HEK293T (cell line): ENCODE results near the gene KCNRG.

ENCODE experiments used
- CTCF ChIA-PET: fragments of 350-600 bp; formaldehyde crosslinking; extraction: SDS; loops from one replicate; lab custom pipeline; 2021; ENCODE audit warnings: antibody characterized with exemption, inconsistent platforms; lab: Yijun Ruan, JAX
- POLR2A ChIA-PET: fragments of 350-600 bp; formaldehyde crosslinking; extraction: SDS; loops from one replicate; lab custom pipeline; 2020; ENCODE audit warnings: antibody characterized with exemption, inconsistent platforms; lab: Yijun Ruan, JAX
- DNase-seq: peaks from one replicate; pipeline ENCODE4 v3.0.0; 2012; ENCODE audit warnings: mixed read lengths; ENCODE audit errors: extremely low spot score
- ARNT ChIP-seq: fragments of 450-650 bp; IDR thresholded peaks from 2 replicates; pipeline ENCODE4 v1.6.1; 2017; ENCODE audit warnings: mild to moderate bottlenecking
- BHLHE40 ChIP-seq: fragments of 450-650 bp; IDR thresholded peaks from 2 replicates; pipeline ENCODE4 v1.6.1; 2016; ENCODE audit warnings: mild to moderate bottlenecking, moderate library complexity, borderline replicate concordance
- CTBP1 ChIP-seq: fragments of 450-650 bp; IDR thresholded peaks from 2 replicates; pipeline ENCODE4 v1.6.1; 2016; ENCODE audit warnings: borderline replicate concordance
- ELF4 ChIP-seq: fragments of 450-650 bp; IDR thresholded peaks from 2 replicates; pipeline ENCODE4 v1.6.1; 2017; ENCODE audit warnings: antibody characterized with exemption
- FOXA1 ChIP-seq: fragments of 450-650 bp; IDR thresholded peaks from 2 replicates; pipeline ENCODE4 v1.6.1; 2016; ENCODE audit warnings: mild to moderate bottlenecking
- FOXK2 ChIP-seq: fragments of 450-650 bp; IDR thresholded peaks from 2 replicates; pipeline ENCODE4 v1.6.1; 2016; ENCODE audit warnings: mild to moderate bottlenecking
- FOXM1 ChIP-seq: fragments of 450-650 bp; IDR thresholded peaks from 2 replicates; pipeline ENCODE4 v1.6.1; 2017; ENCODE audit warnings: mild to moderate bottlenecking, borderline replicate concordance
- HDGF ChIP-seq: fragments of 450-650 bp; IDR thresholded peaks from 2 replicates; pipeline ENCODE4 v1.6.1; 2017; ENCODE audit warnings: antibody characterized with exemption, borderline replicate concordance
- L3MBTL2 ChIP-seq: fragments of 450-650 bp; conservative IDR thresholded peaks from 2 replicates; pipeline ENCODE4 v1.6.1; 2016; ENCODE audit warnings: mild to moderate bottlenecking
- LEF1 ChIP-seq: fragments of 450-650 bp; IDR thresholded peaks from 2 replicates; pipeline ENCODE4 v1.6.1; 2017; ENCODE audit warnings: mild to moderate bottlenecking, borderline replicate concordance
- NFRKB ChIP-seq: fragments of 450-650 bp; IDR thresholded peaks from 2 replicates; pipeline ENCODE4 v1.6.1; 2016; ENCODE audit warnings: mild to moderate bottlenecking, moderate library complexity
- SP1 ChIP-seq: fragments of 450-650 bp; IDR thresholded peaks from 2 replicates; pipeline ENCODE4 v1.6.1; 2017
- SUZ12 ChIP-seq: fragments of 450-650 bp; IDR thresholded peaks from 2 replicates; pipeline ENCODE4 v1.6.1; 2016; ENCODE audit warnings: mild to moderate bottlenecking
- TARDBP ChIP-seq: fragments of 450-650 bp; IDR thresholded peaks from 2 replicates; pipeline ENCODE4 v1.6.1; 2016
- ZNF384 ChIP-seq: fragments of 450-650 bp; IDR thresholded peaks from 2 replicates; pipeline ENCODE4 v1.6.1; 2016
- TF ChIP-seq, protein P1 (sequence below): fragments of 450-650 bp; IDR thresholded peaks from 2 replicates; pipeline ENCODE4 v1.6.1; 2016

Gene KCNRG

DNA sequence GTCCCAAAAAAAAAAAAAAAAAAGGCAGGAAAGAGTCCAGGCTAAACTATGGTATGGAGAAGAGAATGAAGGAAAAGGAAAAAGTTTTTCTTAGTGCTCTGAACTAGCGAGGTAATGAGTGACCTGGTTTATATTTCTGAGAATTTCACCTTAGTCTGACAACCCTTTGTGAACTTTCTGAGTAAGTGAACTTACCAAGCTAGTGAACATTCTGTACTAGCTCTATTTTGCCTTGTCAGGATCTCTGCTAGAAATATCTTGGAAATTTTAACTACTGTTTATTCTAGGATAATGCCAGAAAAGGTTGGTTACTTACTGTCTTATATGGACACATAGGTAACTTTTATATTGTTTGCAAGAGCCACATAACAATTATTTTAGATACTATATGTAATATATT lies 14.0 kb upstream of the KCNRG start:
- no peak for DNase-seq
- POLR2A ChIA-PET, result no interaction called here
- TF ChIP-seq CTBP1 (no peak), FOXM1 (no peak), BHLHE40 (no peak), L3MBTL2 (no peak), SP1 (no peak), ELF4 (no peak), NFRKB (no peak), FOXA1 (no peak), HDGF (no peak), SUZ12 (no peak), ARNT (no peak), ZNF384 (no peak), TARDBP (no peak), LEF1 (no peak), FOXK2 (no peak)
- TF ChIP-seq, protein P1, sequence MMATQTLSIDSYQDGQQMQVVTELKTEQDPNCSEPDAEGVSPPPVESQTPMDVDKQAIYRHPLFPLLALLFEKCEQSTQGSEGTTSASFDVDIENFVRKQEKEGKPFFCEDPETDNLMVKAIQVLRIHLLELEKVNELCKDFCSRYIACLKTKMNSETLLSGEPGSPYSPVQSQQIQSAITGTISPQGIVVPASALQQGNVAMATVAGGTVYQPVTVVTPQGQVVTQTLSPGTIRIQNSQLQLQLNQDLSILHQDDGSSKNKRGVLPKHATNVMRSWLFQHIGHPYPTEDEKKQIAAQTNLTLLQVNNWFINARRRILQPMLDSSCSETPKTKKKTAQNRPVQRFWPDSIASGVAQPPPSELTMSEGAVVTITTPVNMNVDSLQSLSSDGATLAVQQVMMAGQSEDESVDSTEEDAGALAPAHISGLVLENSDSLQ, result no peak
- CTCF ChIA-PET, result no interaction called here

DNA sequence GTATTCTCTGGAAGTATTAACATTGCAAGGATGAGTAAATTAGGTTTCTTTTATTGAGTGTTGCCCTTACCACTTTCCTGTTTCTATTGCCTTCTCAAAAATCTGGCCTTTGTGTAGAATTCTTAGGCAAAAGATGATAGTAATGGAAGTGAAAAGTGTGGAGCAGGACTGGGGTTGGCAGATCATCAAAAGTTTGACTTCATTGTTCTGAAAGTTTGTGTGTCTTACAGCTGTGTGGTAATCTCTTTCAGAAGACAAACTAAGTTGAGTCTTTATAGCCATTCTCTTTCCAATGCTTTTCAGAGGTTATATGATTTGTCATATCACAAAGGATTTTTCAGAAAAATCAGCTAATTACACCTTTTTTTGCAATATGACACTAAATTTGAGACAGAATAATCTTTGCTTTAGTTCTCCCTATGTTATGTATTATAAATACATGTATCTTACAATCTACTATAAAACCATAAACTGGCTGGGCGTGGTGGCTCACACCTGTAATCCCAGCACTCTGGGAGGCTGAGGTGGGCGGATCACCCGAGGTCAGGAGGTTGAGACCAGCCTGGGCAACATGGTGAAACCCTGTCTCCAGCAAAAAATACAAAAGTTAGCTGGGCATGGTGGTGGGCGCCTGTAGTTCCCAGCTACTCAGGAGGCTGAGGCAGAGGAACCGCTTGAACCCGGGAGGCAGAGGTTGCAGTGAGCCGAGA lies 8.7 kb upstream of the KCNRG start:
- ChIA-PET CTCF (no interaction called here), POLR2A (interaction anchor here (1.3 kb wide), 1 partner anchor 9 kb away, joined by 3 read pairs; no protein-coding TSS in a partner anchor)
- DNase-seq, result no peak
- no peak for TF ChIP-seq FOXM1
- no peak for TF ChIP-seq FOXK2
- no peak for TF ChIP-seq ARNT
- TF ChIP-seq NFRKB, result no peak
- no peak for TF ChIP-seq ELF4

DNA sequence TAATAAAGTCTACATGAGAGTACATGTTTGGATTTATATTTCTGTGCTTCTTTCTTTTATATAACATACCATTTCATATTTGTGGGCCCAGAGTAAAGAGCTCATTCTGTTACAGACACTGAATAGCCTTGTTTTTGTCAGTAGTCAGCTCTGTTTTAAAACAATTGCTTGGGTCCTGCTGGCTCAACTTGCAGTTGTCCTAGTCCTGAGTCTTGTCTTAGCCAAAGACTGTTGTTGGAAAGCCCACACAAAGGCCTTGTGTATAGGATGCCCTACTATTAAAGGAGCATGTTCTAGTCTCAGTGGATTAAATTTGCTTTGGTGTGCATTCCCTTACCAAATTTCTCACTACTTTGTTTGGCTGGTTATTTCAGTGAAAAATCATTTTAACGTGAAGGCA lies 3.8 kb upstream of the KCNRG start:
- DNase-seq, result no peak
- POLR2A ChIA-PET, result no interaction called here
- CTCF ChIA-PET, result no interaction called here
- TF ChIP-seq CTBP1, result no peak
- TF ChIP-seq L3MBTL2, result no peak
- no peak for TF ChIP-seq BHLHE40
- no peak for TF ChIP-seq FOXA1
- no peak for TF ChIP-seq ELF4
- TF ChIP-seq ZNF384, result no peak
- TF ChIP-seq SP1, result no peak
- no peak for TF ChIP-seq TARDBP
- TF ChIP-seq ARNT, result no peak

DNA sequence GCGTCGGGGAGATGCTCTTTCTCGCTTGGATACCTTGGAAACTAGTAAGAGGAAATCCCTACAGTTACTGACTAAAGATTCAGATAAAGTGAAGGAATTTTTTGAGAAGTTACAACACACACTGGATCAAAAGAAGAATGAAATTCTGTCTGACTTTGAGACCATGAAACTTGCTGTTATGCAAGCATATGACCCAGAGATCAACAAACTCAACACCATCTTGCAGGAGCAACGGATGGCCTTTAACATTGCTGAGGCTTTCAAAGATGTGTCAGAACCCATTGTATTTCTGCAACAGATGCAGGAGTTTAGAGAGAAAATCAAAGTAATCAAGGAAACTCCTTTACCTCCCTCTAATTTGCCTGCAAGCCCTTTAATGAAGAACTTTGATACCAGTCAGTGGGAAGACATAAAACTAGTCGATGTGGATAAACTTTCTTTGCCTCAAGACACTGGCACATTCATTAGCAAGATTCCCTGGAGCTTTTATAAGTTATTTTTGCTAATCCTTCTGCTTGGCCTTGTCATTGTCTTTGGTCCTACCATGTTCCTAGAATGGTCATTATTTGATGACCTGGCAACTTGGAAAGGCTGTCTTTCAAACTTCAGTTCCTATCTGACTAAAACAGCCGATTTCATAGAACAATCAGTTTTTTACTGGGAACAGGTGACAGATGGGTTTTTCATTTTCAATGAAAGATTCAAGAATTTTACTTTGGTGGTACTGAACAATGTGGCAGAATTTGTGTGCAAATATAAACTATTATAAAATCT lies 2.7 kb upstream of the KCNRG start:
- ChIA-PET POLR2A (no interaction called here), CTCF (no interaction called here)
- TF ChIP-seq NFRKB (no peak), LEF1 (no peak), ELF4 (no peak), FOXA1 (no peak), L3MBTL2 (no peak), SP1 (no peak), ARNT (no peak), ZNF384 (no peak), BHLHE40 (no peak), SUZ12 (no peak), TARDBP (no peak)
- TF ChIP-seq, protein P1, result no peak
- DNase-seq, result no peak

DNA sequence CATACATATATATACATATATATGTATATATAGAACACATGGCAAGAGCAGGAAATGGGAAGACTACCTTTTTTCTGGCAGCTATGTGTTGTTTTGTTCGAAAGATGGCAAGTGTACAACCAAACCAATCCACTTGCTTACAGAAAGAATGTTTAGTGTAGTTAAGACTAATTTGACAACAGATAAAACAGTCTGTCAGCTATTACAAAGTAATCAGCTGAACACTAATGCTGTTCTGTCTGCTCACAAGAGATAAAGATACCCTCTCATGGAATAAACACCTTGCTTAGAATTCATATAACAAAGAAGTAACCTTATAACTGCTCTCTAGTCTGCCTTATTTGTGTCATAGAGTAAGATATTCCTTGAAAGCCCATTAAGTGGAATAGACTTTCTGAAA lies 858 bp upstream of the KCNRG start:
- TF ChIP-seq BHLHE40, result no peak
- no peak for TF ChIP-seq LEF1
- TF ChIP-seq NFRKB, result no peak
- no peak for TF ChIP-seq ELF4
- TF ChIP-seq ARNT, result no peak
- no peak for TF ChIP-seq FOXA1
- TF ChIP-seq HDGF, result no peak
- POLR2A ChIA-PET, result no interaction called here

DNA sequence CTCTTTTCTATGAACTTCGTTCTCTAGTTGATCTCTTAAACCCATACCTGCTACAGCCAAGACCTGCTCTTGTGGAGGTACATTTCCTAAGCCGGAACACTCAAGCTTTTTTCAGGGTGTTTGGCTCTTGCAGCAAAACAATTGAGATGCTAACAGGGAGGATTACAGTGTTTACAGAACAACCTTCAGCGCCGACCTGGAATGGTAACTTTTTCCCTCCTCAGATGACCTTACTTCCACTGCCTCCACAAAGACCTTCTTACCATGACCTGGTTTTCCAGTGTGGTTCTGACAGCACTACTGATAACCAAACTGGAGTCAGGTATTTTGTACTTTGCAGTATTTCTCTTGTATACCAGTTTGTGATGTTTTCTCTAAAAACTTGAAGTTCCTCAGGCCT lies 506 bp downstream of the KCNRG start:
- no peak for DNase-seq
- no peak for TF ChIP-seq BHLHE40
- TF ChIP-seq L3MBTL2, result no peak
- TF ChIP-seq FOXA1, result no peak
- TF ChIP-seq ZNF384, result no peak
- TF ChIP-seq FOXM1, result no peak
- TF ChIP-seq, protein P1, result no peak
- TF ChIP-seq HDGF, result no peak
- no peak for TF ChIP-seq SUZ12
- TF ChIP-seq NFRKB, result no peak
- no peak for TF ChIP-seq LEF1
- no peak for TF ChIP-seq SP1
- no peak for TF ChIP-seq ELF4
- TF ChIP-seq FOXK2, result no peak
- TF ChIP-seq TARDBP, result no peak
- no peak for TF ChIP-seq CTBP1
- POLR2A ChIA-PET, result no interaction called here
- CTCF ChIA-PET, result no interaction called here

More for the DNA sequence above, 858 bp upstream of the KCNRG start:
- CTCF ChIA-PET, result no interaction called here
- DNase-seq, result no peak
